ENCODE results near the gene CBL.

CBL gene

DNA sequence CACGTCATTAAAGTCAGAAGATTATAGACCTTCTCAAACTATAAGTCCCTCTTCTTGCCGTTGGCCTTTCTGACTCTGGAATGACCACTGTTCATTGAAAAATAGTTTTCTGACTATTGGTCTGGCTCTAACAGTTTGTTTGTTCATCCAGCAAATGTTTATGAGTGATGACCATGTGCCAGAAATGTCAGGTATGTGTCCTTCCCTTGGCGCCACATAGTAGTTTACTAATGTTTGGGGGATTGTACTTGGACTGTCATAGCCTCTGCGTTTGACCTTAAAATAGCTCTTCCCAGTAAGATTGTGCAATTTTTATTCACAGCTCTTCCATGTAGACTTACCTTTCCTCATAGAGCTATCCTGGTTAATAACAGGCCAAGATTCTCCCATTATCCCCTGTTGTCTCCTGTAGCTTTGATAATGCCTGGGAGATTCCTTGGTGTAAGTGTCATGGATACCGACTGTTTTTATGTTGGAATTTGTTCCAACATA, 97.1 kb downstream of the CBL start:
- Mint-ChIP-seq H3K4me3 (no peak overlapping the region), H3K36me3 (ENCODE audit: low read depth) (peaks cover 65% of the 10 kb centered on the region), H3K4me1 (peaks cover 48% of the 10 kb centered on the region), H3K27me3 (ENCODE audit: low read depth) (no peaks in the 10 kb centered on the region), H3K9me3 (no peaks in the 10 kb centered on the region), H3K27ac (no peak overlapping the region)
- TF ChIP-seq CTCF (IDR thresholded peaks at IDR 0.05; ENCODE audit: unreplicated experiment in 3 of 3), result no peak

- no peaks in the 10 kb centered on the region for H3K9me3 Mint-ChIP-seq
- peaks cover 47% of the 10 kb centered on the region for H3K36me3 Mint-ChIP-seq (ENCODE audit: low read depth)
- no peak for TF ChIP-seq CTCF (IDR thresholded peaks at IDR 0.05; ENCODE audit: unreplicated experiment in 3 of 3)
- no peak overlapping the region for H3K4me3 Mint-ChIP-seq
- H3K27me3 Mint-ChIP-seq (ENCODE audit: low read depth), result no peaks in the 10 kb centered on the region
- peaks cover 24% of the 10 kb centered on the region for H3K4me1 Mint-ChIP-seq
- H3K27ac Mint-ChIP-seq, result peak overlapping the region in 2 of 3 experiments; percentile 40 to 45
These were observed 99.6 kb downstream of the CBL start for GRCh38 chr11:119305556-119306372.

DNA sequence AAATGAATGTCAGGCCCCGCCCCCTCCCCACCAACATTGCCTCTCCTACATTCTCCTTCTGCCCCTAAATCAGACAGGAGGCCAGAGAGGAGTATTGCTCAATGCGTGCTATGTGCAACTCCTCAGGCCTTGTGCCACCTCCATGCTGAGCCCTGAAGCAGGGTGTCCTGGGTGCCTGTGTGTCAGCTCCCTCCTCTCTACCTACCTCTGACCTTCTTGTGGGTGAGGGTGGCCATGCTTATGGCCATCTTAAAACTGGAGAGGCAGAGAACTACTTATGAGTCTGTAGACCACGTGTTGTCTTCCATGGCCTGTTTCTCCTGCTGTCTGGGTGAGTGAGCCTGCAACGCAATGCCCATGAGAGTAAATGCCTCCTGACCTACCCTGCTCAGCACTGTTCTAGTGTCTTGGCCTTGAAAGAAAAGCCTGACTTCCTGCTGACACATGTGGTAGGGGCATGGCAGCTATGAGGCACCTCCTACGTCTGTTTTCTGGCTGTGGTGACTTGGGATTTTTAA, 100.3 kb downstream of the CBL start:
- Mint-ChIP-seq H3K4me1 (peaks cover 17% of the 10 kb centered on the region), H3K9me3 (no peaks in the 10 kb centered on the region), H3K27ac (peak overlapping the region in 1 of 3 experiments; percentile 45), H3K36me3 (ENCODE audit: low read depth) (peaks cover 40% of the 10 kb centered on the region), H3K4me3 (no peak overlapping the region), H3K27me3 (ENCODE audit: low read depth) (no peaks in the 10 kb centered on the region)
- TF ChIP-seq CTCF (IDR thresholded peaks at IDR 0.05; ENCODE audit: unreplicated experiment in 3 of 3), result no peak

GRCh38 chr11:119307219-119307618, 101.1 kb downstream of the CBL start:
- no peak for TF ChIP-seq CTCF (IDR thresholded peaks at IDR 0.05; ENCODE audit: unreplicated experiment in 3 of 3)
- H3K4me1 Mint-ChIP-seq, result peaks cover 14% of the 10 kb centered on the region

GRCh38 chr11:119307974-119308373, 101.8 kb downstream of the CBL start:
- Mint-ChIP-seq H3K9me3 (no peaks in the 10 kb centered on the region), H3K36me3 (ENCODE audit: low read depth) (peaks cover 27% of the 10 kb centered on the region), H3K27ac (no peak overlapping the region), H3K27me3 (ENCODE audit: low read depth) (no peaks in the 10 kb centered on the region), H3K4me1 (peaks cover 7% of the 10 kb centered on the region), H3K4me3 (no peak overlapping the region)
- TF ChIP-seq CTCF (IDR thresholded peaks at IDR 0.05; ENCODE audit: unreplicated experiment in 3 of 3), result no peak

More at GRCh38 chr11:119307219-119307618, 101.1 kb downstream of the CBL start:
- Mint-ChIP-seq H3K36me3 (ENCODE audit: low read depth) (peaks cover 34% of the 10 kb centered on the region), H3K4me3 (no peak overlapping the region), H3K27ac (no peak overlapping the region), H3K9me3 (no peaks in the 10 kb centered on the region), H3K27me3 (ENCODE audit: low read depth) (no peaks in the 10 kb centered on the region)
